WTC11 (cell line): ENCODE results near the gene TLK1. TPM values are rescaled to one million over a fixed set of nuclear protein-coding genes. Genes with fewer than 3 reads are reported as not detected.

Experiments
- ATAC-seq: fragments of 200-7000 bp; cut with Tn5 transposase; 2 replicates; pipeline ENCODE4 v1.10.0; 2021; ENCODE audit warnings: mild to moderate bottlenecking, moderate library complexity
- CTCF ChIA-PET: fragments of 300-600 bp; sonication (Branson Sonifier 250); formaldehyde crosslinking; loops from one replicate; lab custom pipeline; 2021; ENCODE audit warnings: antibody characterized with exemption; lab: Charles Lee
- POLR2A ChIA-PET: fragments of 350-600 bp; sonication (Branson Sonifier 250); formaldehyde crosslinking; loops from one replicate; lab custom pipeline; 2021; ENCODE audit warnings: antibody characterized with exemption; lab: Charles Lee
- DNase-seq: peaks from one replicate; pipeline ENCODE4 v3.0.0; 2021; ENCODE audit warnings: low spot score
- H3K27ac Mint-ChIP-seq: 2 replicates; pipeline ENCODE4 v1.8.0; 2021; ENCODE audit warnings: mixed read lengths
- H3K27me3 Mint-ChIP-seq: 2 replicates; pipeline ENCODE4 v1.8.0; 2021; ENCODE audit warnings: low read depth, mild to moderate bottlenecking, moderate library complexity, mixed read lengths
- H3K36me3 Mint-ChIP-seq: 2 replicates; pipeline ENCODE4 v1.8.0; 2021; ENCODE audit warnings: mixed read lengths
- H3K4me1 Mint-ChIP-seq: 2 replicates; pipeline ENCODE4 v1.8.0; 2022; ENCODE audit warnings: mixed read lengths
- H3K4me3 Mint-ChIP-seq: 2 replicates; pipeline ENCODE4 v1.8.0; 2021; ENCODE audit warnings: mild to moderate bottlenecking, moderate library complexity, mixed read lengths
- H3K9me3 Mint-ChIP-seq: 2 replicates; pipeline ENCODE4 v1.8.0; 2021; ENCODE audit warnings: mixed read lengths
- CBFB ChIP-seq: sonication (generic); formaldehyde crosslinking; IDR thresholded peaks from 2 replicates; pipeline ENCODE4 v1.8.1; 2022; ENCODE audit warnings: mild to moderate bottlenecking, low read depth, missing genetic modification reagents
- FOXK1 ChIP-seq: sonication (generic); formaldehyde crosslinking; IDR thresholded peaks from 2 replicates; pipeline ENCODE4 v1.8.0; 2022; ENCODE audit warnings: mild to moderate bottlenecking, moderate library complexity, missing genetic modification reagents
- GRHL2 ChIP-seq: fragments of 250-450 bp; sonication (Bioruptor Pico); IDR thresholded peaks from 2 replicates; pipeline ENCODE4 v1.8.0; 2022; ENCODE audit warnings: mild to moderate bottlenecking, moderate library complexity; ENCODE audit not compliant: insufficient replicate concordance, severe bottlenecking
- JAZF1 ChIP-seq: fragments of 250-450 bp; sonication (Bioruptor Pico); IDR thresholded peaks from 2 replicates; pipeline ENCODE4 v1.9.0; 2021; ENCODE audit warnings: moderate library complexity, mild to moderate bottlenecking, inconsistent platforms
- KAT7 ChIP-seq: sonication (generic); formaldehyde crosslinking; IDR thresholded peaks from 2 replicates; pipeline ENCODE4 v1.8.1; 2023; ENCODE audit warnings: missing genetic modification reagents, mild to moderate bottlenecking, borderline replicate concordance
- NFE2L1 ChIP-seq: sonication (generic); formaldehyde crosslinking; IDR thresholded peaks from 2 replicates; pipeline ENCODE4 v1.8.1; 2023; ENCODE audit warnings: missing genetic modification reagents
- RORB ChIP-seq: fragments of 250-450 bp; sonication (Bioruptor Pico); IDR thresholded peaks from 2 replicates; pipeline ENCODE4 v1.9.0; 2021; ENCODE audit warnings: mild to moderate bottlenecking
- ZNF121 ChIP-seq: sonication (generic); formaldehyde crosslinking; IDR thresholded peaks from 2 replicates; pipeline ENCODE4 v1.8.0; 2023; ENCODE audit warnings: missing genetic modification reagents
- ZNF138 ChIP-seq: sonication (generic); formaldehyde crosslinking; conservative IDR thresholded peaks from 2 replicates; pipeline ENCODE4 v1.8.1; 2022; ENCODE audit warnings: mild to moderate bottlenecking, moderate library complexity, missing genetic modification reagents
- ZNF232 ChIP-seq: sonication (generic); formaldehyde crosslinking; IDR thresholded peaks from 2 replicates; pipeline ENCODE4 v1.8.0; 2022; ENCODE audit warnings: mild to moderate bottlenecking, missing genetic modification reagents
- ZNF396 ChIP-seq: fragments of 250-450 bp; sonication (Bioruptor Pico); IDR thresholded peaks from 2 replicates; pipeline ENCODE4 v1.8.0; 2021; ENCODE audit warnings: mild to moderate bottlenecking, moderate library complexity, borderline replicate concordance
- ZNF671 ChIP-seq: fragments of 250-450 bp; sonication (Bioruptor Pico); IDR thresholded peaks from 2 replicates; pipeline ENCODE4 v1.8.0; 2021; ENCODE audit warnings: mild to moderate bottlenecking
- total RNA-seq: library from RNA; stranded (reverse); gene quantifications from 3 replicates; pipeline ENCODE4 v1.2.3, GENCODE V29; 2021
- TF ChIP-seq, protein P1 (sequence below): fragments of 250-450 bp; sonication (Bioruptor Pico); IDR thresholded peaks from 2 replicates; pipeline ENCODE4 v1.8.0; 2021; ENCODE audit warnings: mild to moderate bottlenecking
- TF ChIP-seq, protein P2 (sequence below): fragments of 200-600 bp; IDR thresholded peaks from 2 replicates; pipeline ENCODE4 v1.8.0; 2022; ENCODE audit warnings: antibody characterized with exemption
- TF ChIP-seq, protein P3 (sequence below): fragments of 250-450 bp; sonication (Bioruptor Pico); IDR thresholded peaks from 2 replicates; pipeline ENCODE4 v1.9.0; 2021; ENCODE audit warnings: mild to moderate bottlenecking, borderline replicate concordance
- TF ChIP-seq, protein P4 (sequence below): sonication (generic); formaldehyde crosslinking; IDR thresholded peaks from 2 replicates; pipeline ENCODE4 v1.8.0; 2023; ENCODE audit warnings: mild to moderate bottlenecking, missing genetic modification reagents

Gene TLK1
- total RNA-seq, 1 experiment from 2014 or later = 91.1 TPM

DNA sequence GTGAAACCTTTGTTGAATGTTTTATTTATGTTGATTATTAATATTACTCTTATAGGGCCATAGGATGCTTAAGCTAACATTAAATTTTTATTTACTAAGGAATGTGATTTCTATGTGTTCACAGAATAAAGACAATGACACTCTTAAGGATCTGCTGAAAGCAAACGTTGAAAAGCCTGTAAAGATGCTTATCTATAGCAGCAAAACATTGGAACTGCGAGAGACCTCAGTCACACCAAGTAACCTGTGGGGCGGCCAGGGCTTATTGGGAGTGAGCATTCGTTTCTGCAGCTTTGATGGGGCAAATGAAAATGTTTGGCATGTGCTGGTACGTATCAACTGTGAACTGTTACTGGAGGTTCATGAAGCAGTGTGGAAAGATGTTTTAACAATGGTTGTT is 211.3 kb downstream of the TLK1 start:
- Mint-ChIP-seq H3K27ac (no peak overlapping the region), H3K36me3 (peaks cover 46% of the 10 kb centered on the region), H3K4me1 (no peaks in the 10 kb centered on the region), H3K4me3 (no peak overlapping the region), H3K27me3 (no peaks in the 10 kb centered on the region), H3K9me3 (no peaks in the 10 kb centered on the region)
- ATAC-seq (no peak), DNase-seq (no peak)
- CTCF ChIA-PET = interaction anchor here (1.3 kb wide), 1 partner anchor 21 kb away, joined by 5 read pairs; the partner anchor contains the start of gene GORASP2
- POLR2A ChIA-PET = no interaction called here
- TF ChIP-seq ZNF232 (CRISPR knock-in tag) (no peak), ZNF396 (CRISPR knock-in tag) (no peak), RORB (CRISPR knock-in tag) (no peak), JAZF1 (CRISPR knock-in tag) (no peak), NFE2L1 (CRISPR knock-in tag) (no peak), CBFB (CRISPR knock-in tag) (no peak), ZNF671 (CRISPR knock-in tag) (no peak), FOXK1 (no peak)
- TF ChIP-seq, protein P1, sequence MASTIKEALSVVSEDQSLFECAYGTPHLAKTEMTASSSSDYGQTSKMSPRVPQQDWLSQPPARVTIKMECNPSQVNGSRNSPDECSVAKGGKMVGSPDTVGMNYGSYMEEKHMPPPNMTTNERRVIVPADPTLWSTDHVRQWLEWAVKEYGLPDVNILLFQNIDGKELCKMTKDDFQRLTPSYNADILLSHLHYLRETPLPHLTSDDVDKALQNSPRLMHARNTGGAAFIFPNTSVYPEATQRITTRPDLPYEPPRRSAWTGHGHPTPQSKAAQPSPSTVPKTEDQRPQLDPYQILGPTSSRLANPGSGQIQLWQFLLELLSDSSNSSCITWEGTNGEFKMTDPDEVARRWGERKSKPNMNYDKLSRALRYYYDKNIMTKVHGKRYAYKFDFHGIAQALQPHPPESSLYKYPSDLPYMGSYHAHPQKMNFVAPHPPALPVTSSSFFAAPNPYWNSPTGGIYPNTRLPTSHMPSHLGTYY (CRISPR knock-in tag) = no peak
- TF ChIP-seq, protein P2, sequence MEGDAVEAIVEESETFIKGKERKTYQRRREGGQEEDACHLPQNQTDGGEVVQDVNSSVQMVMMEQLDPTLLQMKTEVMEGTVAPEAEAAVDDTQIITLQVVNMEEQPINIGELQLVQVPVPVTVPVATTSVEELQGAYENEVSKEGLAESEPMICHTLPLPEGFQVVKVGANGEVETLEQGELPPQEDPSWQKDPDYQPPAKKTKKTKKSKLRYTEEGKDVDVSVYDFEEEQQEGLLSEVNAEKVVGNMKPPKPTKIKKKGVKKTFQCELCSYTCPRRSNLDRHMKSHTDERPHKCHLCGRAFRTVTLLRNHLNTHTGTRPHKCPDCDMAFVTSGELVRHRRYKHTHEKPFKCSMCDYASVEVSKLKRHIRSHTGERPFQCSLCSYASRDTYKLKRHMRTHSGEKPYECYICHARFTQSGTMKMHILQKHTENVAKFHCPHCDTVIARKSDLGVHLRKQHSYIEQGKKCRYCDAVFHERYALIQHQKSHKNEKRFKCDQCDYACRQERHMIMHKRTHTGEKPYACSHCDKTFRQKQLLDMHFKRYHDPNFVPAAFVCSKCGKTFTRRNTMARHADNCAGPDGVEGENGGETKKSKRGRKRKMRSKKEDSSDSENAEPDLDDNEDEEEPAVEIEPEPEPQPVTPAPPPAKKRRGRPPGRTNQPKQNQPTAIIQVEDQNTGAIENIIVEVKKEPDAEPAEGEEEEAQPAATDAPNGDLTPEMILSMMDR = no peak
- TF ChIP-seq, protein P3, sequence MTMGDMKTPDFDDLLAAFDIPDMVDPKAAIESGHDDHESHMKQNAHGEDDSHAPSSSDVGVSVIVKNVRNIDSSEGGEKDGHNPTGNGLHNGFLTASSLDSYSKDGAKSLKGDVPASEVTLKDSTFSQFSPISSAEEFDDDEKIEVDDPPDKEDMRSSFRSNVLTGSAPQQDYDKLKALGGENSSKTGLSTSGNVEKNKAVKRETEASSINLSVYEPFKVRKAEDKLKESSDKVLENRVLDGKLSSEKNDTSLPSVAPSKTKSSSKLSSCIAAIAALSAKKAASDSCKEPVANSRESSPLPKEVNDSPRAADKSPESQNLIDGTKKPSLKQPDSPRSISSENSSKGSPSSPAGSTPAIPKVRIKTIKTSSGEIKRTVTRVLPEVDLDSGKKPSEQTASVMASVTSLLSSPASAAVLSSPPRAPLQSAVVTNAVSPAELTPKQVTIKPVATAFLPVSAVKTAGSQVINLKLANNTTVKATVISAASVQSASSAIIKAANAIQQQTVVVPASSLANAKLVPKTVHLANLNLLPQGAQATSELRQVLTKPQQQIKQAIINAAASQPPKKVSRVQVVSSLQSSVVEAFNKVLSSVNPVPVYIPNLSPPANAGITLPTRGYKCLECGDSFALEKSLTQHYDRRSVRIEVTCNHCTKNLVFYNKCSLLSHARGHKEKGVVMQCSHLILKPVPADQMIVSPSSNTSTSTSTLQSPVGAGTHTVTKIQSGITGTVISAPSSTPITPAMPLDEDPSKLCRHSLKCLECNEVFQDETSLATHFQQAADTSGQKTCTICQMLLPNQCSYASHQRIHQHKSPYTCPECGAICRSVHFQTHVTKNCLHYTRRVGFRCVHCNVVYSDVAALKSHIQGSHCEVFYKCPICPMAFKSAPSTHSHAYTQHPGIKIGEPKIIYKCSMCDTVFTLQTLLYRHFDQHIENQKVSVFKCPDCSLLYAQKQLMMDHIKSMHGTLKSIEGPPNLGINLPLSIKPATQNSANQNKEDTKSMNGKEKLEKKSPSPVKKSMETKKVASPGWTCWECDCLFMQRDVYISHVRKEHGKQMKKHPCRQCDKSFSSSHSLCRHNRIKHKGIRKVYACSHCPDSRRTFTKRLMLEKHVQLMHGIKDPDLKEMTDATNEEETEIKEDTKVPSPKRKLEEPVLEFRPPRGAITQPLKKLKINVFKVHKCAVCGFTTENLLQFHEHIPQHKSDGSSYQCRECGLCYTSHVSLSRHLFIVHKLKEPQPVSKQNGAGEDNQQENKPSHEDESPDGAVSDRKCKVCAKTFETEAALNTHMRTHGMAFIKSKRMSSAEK (CRISPR knock-in tag) = no peak
- TF ChIP-seq, protein P4, sequence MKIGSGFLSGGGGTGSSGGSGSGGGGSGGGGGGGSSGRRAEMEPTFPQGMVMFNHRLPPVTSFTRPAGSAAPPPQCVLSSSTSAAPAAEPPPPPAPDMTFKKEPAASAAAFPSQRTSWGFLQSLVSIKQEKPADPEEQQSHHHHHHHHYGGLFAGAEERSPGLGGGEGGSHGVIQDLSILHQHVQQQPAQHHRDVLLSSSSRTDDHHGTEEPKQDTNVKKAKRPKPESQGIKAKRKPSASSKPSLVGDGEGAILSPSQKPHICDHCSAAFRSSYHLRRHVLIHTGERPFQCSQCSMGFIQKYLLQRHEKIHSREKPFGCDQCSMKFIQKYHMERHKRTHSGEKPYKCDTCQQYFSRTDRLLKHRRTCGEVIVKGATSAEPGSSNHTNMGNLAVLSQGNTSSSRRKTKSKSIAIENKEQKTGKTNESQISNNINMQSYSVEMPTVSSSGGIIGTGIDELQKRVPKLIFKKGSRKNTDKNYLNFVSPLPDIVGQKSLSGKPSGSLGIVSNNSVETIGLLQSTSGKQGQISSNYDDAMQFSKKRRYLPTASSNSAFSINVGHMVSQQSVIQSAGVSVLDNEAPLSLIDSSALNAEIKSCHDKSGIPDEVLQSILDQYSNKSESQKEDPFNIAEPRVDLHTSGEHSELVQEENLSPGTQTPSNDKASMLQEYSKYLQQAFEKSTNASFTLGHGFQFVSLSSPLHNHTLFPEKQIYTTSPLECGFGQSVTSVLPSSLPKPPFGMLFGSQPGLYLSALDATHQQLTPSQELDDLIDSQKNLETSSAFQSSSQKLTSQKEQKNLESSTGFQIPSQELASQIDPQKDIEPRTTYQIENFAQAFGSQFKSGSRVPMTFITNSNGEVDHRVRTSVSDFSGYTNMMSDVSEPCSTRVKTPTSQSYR (CRISPR knock-in tag) = no peak

DNA sequence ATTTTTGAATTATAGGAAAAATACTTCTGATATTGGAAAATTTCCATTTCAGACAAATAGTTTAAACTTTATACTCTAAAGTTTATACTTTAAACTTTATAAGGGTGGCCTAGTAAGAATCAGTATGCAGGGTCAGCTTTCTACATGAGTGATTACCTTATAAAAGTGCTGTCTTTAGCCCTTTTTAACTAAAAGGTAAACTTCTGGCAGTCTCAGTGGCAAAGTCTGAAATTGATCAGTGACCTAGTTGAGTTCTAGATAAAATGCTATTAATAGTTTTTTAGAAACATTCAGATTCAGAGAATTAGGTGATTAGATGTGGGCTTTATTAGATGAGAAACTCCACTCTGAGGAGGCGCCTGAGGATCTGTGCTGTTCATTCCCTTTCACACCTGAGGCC is 216.1 kb downstream of the TLK1 start:
- ChIA-PET POLR2A (no interaction called here), CTCF (interaction anchor here (0.9 to 1.8 kb wide), 3 partner anchors 16 to 142 kb away, joined by 3 to 6 read pairs (median 3); no protein-coding TSS in a partner anchor)
- Mint-ChIP-seq H3K27me3 (no peaks in the 10 kb centered on the region), H3K4me3 (no peak overlapping the region), H3K9me3 (no peaks in the 10 kb centered on the region), H3K36me3 (peaks cover 3% of the 10 kb centered on the region), H3K27ac (no peak overlapping the region), H3K4me1 (peaks cover 12% of the 10 kb centered on the region)
- TF ChIP-seq GRHL2 (CRISPR knock-in tag) (no peak), ZNF121 (CRISPR knock-in tag) (no peak), ZNF396 (CRISPR knock-in tag) (no peak), ZNF138 (CRISPR knock-in tag) (no peak), KAT7 (no peak)
- no peak for DNase-seq
- ATAC-seq = no peak
